ENCODE results near the gene SMIM36.

GRCh38 chr17:55540414-55541091, 29.3 kb upstream of the SMIM36 start:
- TF ChIP-seq YY1 (IDR thresholded peaks at IDR 0.05; ENCODE audit: low read depth, low read length) = no peak
- TF ChIP-seq, protein P1, sequence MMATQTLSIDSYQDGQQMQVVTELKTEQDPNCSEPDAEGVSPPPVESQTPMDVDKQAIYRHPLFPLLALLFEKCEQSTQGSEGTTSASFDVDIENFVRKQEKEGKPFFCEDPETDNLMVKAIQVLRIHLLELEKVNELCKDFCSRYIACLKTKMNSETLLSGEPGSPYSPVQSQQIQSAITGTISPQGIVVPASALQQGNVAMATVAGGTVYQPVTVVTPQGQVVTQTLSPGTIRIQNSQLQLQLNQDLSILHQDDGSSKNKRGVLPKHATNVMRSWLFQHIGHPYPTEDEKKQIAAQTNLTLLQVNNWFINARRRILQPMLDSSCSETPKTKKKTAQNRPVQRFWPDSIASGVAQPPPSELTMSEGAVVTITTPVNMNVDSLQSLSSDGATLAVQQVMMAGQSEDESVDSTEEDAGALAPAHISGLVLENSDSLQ (IDR thresholded peaks at IDR 0.05) = no peak
- TF ChIP-seq, protein P2, sequence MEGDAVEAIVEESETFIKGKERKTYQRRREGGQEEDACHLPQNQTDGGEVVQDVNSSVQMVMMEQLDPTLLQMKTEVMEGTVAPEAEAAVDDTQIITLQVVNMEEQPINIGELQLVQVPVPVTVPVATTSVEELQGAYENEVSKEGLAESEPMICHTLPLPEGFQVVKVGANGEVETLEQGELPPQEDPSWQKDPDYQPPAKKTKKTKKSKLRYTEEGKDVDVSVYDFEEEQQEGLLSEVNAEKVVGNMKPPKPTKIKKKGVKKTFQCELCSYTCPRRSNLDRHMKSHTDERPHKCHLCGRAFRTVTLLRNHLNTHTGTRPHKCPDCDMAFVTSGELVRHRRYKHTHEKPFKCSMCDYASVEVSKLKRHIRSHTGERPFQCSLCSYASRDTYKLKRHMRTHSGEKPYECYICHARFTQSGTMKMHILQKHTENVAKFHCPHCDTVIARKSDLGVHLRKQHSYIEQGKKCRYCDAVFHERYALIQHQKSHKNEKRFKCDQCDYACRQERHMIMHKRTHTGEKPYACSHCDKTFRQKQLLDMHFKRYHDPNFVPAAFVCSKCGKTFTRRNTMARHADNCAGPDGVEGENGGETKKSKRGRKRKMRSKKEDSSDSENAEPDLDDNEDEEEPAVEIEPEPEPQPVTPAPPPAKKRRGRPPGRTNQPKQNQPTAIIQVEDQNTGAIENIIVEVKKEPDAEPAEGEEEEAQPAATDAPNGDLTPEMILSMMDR (IDR thresholded peaks at IDR 0.05 in 2 of 3, conservative IDR thresholded peaks at IDR 0.05 in 1 of 3; ENCODE audit: control insufficient read depth in 2 of 3, extremely low read depth in 1 of 3, insufficient read depth in 1 of 3, low read depth in 3 of 3, low read length in 3 of 3) = no peak
- TF ChIP-seq BHLHE40 (IDR thresholded peaks at IDR 0.05; ENCODE audit: borderline replicate concordance in 1 of 2, low read depth in 2 of 2, low read length in 1 of 2) = no peak
- TF ChIP-seq NR2C2 (IDR thresholded peaks at IDR 0.05; ENCODE audit: borderline replicate concordance, control insufficient read depth, insufficient read length, low read depth) = no peak
- TF ChIP-seq, protein P3, sequence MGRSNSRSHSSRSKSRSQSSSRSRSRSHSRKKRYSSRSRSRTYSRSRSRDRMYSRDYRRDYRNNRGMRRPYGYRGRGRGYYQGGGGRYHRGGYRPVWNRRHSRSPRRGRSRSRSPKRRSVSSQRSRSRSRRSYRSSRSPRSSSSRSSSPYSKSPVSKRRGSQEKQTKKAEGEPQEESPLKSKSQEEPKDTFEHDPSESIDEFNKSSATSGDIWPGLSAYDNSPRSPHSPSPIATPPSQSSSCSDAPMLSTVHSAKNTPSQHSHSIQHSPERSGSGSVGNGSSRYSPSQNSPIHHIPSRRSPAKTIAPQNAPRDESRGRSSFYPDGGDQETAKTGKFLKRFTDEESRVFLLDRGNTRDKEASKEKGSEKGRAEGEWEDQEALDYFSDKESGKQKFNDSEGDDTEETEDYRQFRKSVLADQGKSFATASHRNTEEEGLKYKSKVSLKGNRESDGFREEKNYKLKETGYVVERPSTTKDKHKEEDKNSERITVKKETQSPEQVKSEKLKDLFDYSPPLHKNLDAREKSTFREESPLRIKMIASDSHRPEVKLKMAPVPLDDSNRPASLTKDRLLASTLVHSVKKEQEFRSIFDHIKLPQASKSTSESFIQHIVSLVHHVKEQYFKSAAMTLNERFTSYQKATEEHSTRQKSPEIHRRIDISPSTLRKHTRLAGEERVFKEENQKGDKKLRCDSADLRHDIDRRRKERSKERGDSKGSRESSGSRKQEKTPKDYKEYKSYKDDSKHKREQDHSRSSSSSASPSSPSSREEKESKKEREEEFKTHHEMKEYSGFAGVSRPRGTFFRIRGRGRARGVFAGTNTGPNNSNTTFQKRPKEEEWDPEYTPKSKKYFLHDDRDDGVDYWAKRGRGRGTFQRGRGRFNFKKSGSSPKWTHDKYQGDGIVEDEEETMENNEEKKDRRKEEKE (IDR thresholded peaks at IDR 0.05) = no peak
- TF ChIP-seq CHD2 (IDR thresholded peaks at IDR 0.05; ENCODE audit: borderline replicate concordance, low read depth, low read length) = no peak
- no peak for TF ChIP-seq JUNB (IDR thresholded peaks at IDR 0.05)
